WTC11 (cell line): ENCODE data around the gene SNX14. TPM values are rescaled to one million over a fixed set of nuclear protein-coding genes. Genes with fewer than 3 reads are reported as not detected.

Source experiments
- ATAC-seq: fragments of 200-7000 bp; cut with Tn5 transposase; 2 replicates; pipeline ENCODE4 v1.10.0; 2021; ENCODE audit warnings: mild to moderate bottlenecking, moderate library complexity
- CTCF ChIA-PET: fragments of 300-600 bp; sonication (Branson Sonifier 250); formaldehyde crosslinking; loops from one replicate; lab custom pipeline; 2021; ENCODE audit warnings: antibody characterized with exemption; lab: Charles Lee
- POLR2A ChIA-PET: fragments of 350-600 bp; sonication (Branson Sonifier 250); formaldehyde crosslinking; loops from one replicate; lab custom pipeline; 2021; ENCODE audit warnings: antibody characterized with exemption; lab: Charles Lee
- DNase-seq: peaks from one replicate; pipeline ENCODE4 v3.0.0; 2021; ENCODE audit warnings: low spot score
- H3K27ac Mint-ChIP-seq: 2 replicates; pipeline ENCODE4 v1.8.0; 2021; ENCODE audit warnings: mixed read lengths
- H3K27me3 Mint-ChIP-seq: 2 replicates; pipeline ENCODE4 v1.8.0; 2021; ENCODE audit warnings: low read depth, mild to moderate bottlenecking, moderate library complexity, mixed read lengths
- H3K36me3 Mint-ChIP-seq: 2 replicates; pipeline ENCODE4 v1.8.0; 2021; ENCODE audit warnings: mixed read lengths
- H3K4me1 Mint-ChIP-seq: 2 replicates; pipeline ENCODE4 v1.8.0; 2022; ENCODE audit warnings: mixed read lengths
- H3K4me3 Mint-ChIP-seq: 2 replicates; pipeline ENCODE4 v1.8.0; 2021; ENCODE audit warnings: mild to moderate bottlenecking, moderate library complexity, mixed read lengths
- H3K9me3 Mint-ChIP-seq: 2 replicates; pipeline ENCODE4 v1.8.0; 2021; ENCODE audit warnings: mixed read lengths
- CREM ChIP-seq: sonication (generic); formaldehyde crosslinking; IDR thresholded peaks from 2 replicates; pipeline ENCODE4 v1.8.1; 2022; ENCODE audit warnings: mild to moderate bottlenecking, missing genetic modification reagents, moderate library complexity
- FOXK1 ChIP-seq: sonication (generic); formaldehyde crosslinking; IDR thresholded peaks from 2 replicates; pipeline ENCODE4 v1.8.0; 2022; ENCODE audit warnings: mild to moderate bottlenecking, moderate library complexity, missing genetic modification reagents
- IRF2 ChIP-seq: sonication (generic); formaldehyde crosslinking; IDR thresholded peaks from 2 replicates; pipeline ENCODE4 v1.8.0; 2022; ENCODE audit warnings: low read depth, missing genetic modification reagents, borderline replicate concordance
- MAX ChIP-seq: sonication (generic); formaldehyde crosslinking; IDR thresholded peaks from 2 replicates; pipeline ENCODE4 v1.8.0; 2022; ENCODE audit warnings: mild to moderate bottlenecking, missing genetic modification reagents
- SMAD3 ChIP-seq: sonication (generic); formaldehyde crosslinking; IDR thresholded peaks from 2 replicates; pipeline ENCODE4 v1.8.0; 2022; ENCODE audit warnings: missing genetic modification reagents, mild to moderate bottlenecking, borderline replicate concordance
- SOX15 ChIP-seq: fragments of 250-450 bp; sonication (Bioruptor Pico); IDR thresholded peaks from 2 replicates; pipeline ENCODE4 v1.9.0; 2021; ENCODE audit warnings: mild to moderate bottlenecking
- STAT6 ChIP-seq: sonication (generic); formaldehyde crosslinking; conservative IDR thresholded peaks from 2 replicates; pipeline ENCODE4 v1.8.1; 2023; ENCODE audit warnings: mild to moderate bottlenecking, low read depth, missing genetic modification reagents, moderate library complexity
- USF1 ChIP-seq: sonication (generic); formaldehyde crosslinking; IDR thresholded peaks from 2 replicates; pipeline ENCODE4 v1.8.0; 2022; ENCODE audit warnings: mild to moderate bottlenecking, missing genetic modification reagents
- USF2 ChIP-seq: sonication (generic); formaldehyde crosslinking; IDR thresholded peaks from 2 replicates; pipeline ENCODE4 v1.8.1; 2023; ENCODE audit warnings: mild to moderate bottlenecking, missing genetic modification reagents, moderate library complexity
- ZNF219 ChIP-seq: sonication (generic); formaldehyde crosslinking; IDR thresholded peaks from 2 replicates; pipeline ENCODE4 v1.8.0; 2023; ENCODE audit warnings: missing genetic modification reagents, mild to moderate bottlenecking, borderline replicate concordance
- ZNF317 ChIP-seq: sonication (generic); formaldehyde crosslinking; IDR thresholded peaks from 2 replicates; pipeline ENCODE4 v1.8.1; 2023; ENCODE audit warnings: low read depth, mild to moderate bottlenecking, moderate library complexity, missing genetic modification reagents, borderline replicate concordance
- ZNF532 ChIP-seq: fragments of 250-450 bp; sonication (Bioruptor Pico); IDR thresholded peaks from 2 replicates; pipeline ENCODE4 v1.9.0; 2021; ENCODE audit warnings: mild to moderate bottlenecking, borderline replicate concordance
- total RNA-seq: library from RNA; stranded (reverse); gene quantifications from 3 replicates; pipeline ENCODE4 v1.2.3, GENCODE V29; 2021
- TF ChIP-seq, protein P1 (sequence below): sonication (generic); formaldehyde crosslinking; IDR thresholded peaks from 2 replicates; pipeline ENCODE4 v1.8.1; 2023; ENCODE audit warnings: mild to moderate bottlenecking, missing genetic modification reagents, borderline replicate concordance
- TF ChIP-seq, protein P2 (sequence below): fragments of 200-600 bp; IDR thresholded peaks from 2 replicates; pipeline ENCODE4 v1.8.0; 2022; ENCODE audit warnings: antibody characterized with exemption

Gene SNX14
- total RNA-seq, 1 experiment from 2014 or later = 34.3 TPM

GRCh38 chr6:85459224-85459901 lies 134.3 kb downstream of the SNX14 start:
- TF ChIP-seq SMAD3 (CRISPR knock-in tag) = no peak
- peaks cover 30% of the 10 kb centered on the region for H3K4me1 Mint-ChIP-seq
- H3K27ac Mint-ChIP-seq = 0 out of 2 replicates have a peak overlapping the region, but pooled peaks have one; percentile 13
- CTCF ChIA-PET = interaction anchor here (3.4 kb wide), 1 partner anchor 23 kb away, joined by 19 read pairs; no protein-coding TSS in a partner anchor
- POLR2A ChIA-PET = interaction anchor here (0.5 to 1.8 kb wide), 2 partner anchors 10 to 57 kb away, joined by 4 to 5 read pairs; partner anchors contain the start of gene NT5E
- no peaks in the 10 kb centered on the region for H3K36me3 Mint-ChIP-seq
- no peaks in the 10 kb centered on the region for H3K9me3 Mint-ChIP-seq
- DNase-seq (no peak), ATAC-seq (peak; percentile 9; the same call in 1 of the 2 replicates)
- peaks cover 6% of the 10 kb centered on the region; the same call in 1 of the 2 replicates for H3K27me3 Mint-ChIP-seq
- no peak overlapping the region for H3K4me3 Mint-ChIP-seq

- Mint-ChIP-seq H3K9me3 (no peaks in the 10 kb centered on the region), H3K36me3 (no peaks in the 10 kb centered on the region), H3K27ac (no peak overlapping the region; the same call in 1 of the 2 replicates), H3K27me3 (peaks cover 12% of the 10 kb centered on the region), H3K4me1 (peaks cover 30% of the 10 kb centered on the region), H3K4me3 (no peak overlapping the region)
- ChIA-PET CTCF (interaction anchor here (0.7 to 3.4 kb wide), 2 partner anchors 9 to 24 kb away, joined by 3 to 19 read pairs; partner anchors contain the start of gene NT5E), POLR2A (interaction anchor here (1.8 kb wide), 1 partner anchor 9 kb away, joined by 4 read pairs; the partner anchor contains the start of gene NT5E)
- TF ChIP-seq USF2 = no peak
- TF ChIP-seq, protein P1, sequence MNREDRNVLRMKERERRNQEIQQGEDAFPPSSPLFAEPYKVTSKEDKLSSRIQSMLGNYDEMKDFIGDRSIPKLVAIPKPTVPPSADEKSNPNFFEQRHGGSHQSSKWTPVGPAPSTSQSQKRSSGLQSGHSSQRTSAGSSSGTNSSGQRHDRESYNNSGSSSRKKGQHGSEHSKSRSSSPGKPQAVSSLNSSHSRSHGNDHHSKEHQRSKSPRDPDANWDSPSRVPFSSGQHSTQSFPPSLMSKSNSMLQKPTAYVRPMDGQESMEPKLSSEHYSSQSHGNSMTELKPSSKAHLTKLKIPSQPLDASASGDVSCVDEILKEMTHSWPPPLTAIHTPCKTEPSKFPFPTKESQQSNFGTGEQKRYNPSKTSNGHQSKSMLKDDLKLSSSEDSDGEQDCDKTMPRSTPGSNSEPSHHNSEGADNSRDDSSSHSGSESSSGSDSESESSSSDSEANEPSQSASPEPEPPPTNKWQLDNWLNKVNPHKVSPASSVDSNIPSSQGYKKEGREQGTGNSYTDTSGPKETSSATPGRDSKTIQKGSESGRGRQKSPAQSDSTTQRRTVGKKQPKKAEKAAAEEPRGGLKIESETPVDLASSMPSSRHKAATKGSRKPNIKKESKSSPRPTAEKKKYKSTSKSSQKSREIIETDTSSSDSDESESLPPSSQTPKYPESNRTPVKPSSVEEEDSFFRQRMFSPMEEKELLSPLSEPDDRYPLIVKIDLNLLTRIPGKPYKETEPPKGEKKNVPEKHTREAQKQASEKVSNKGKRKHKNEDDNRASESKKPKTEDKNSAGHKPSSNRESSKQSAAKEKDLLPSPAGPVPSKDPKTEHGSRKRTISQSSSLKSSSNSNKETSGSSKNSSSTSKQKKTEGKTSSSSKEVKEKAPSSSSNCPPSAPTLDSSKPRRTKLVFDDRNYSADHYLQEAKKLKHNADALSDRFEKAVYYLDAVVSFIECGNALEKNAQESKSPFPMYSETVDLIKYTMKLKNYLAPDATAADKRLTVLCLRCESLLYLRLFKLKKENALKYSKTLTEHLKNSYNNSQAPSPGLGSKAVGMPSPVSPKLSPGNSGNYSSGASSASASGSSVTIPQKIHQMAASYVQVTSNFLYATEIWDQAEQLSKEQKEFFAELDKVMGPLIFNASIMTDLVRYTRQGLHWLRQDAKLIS = no peak
- no peak for TF ChIP-seq MAX (CRISPR knock-in tag)
- no peak for TF ChIP-seq FOXK1
- no peak for TF ChIP-seq ZNF219 (CRISPR knock-in tag)
- no peak for TF ChIP-seq ZNF532
- TF ChIP-seq ZNF317 (CRISPR knock-in tag) = no peak
- DNase-seq (no peak), ATAC-seq (peak; percentile 64)
Measured at GRCh38 chr6:85458782-85459181, 134.9 kb downstream of the SNX14 start.

GRCh38 chr6:85458184-85458583 lies 135.5 kb downstream of the SNX14 start:
- Mint-ChIP-seq H3K4me3 (no peak overlapping the region), H3K4me1 (peaks cover 30% of the 10 kb centered on the region), H3K27me3 (peaks cover 18% of the 10 kb centered on the region), H3K36me3 (no peaks in the 10 kb centered on the region), H3K27ac (0 out of 2 replicates have a peak overlapping the region, but pooled peaks have one; percentile 8), H3K9me3 (no peaks in the 10 kb centered on the region)
- POLR2A ChIA-PET = interaction anchor here (1.8 kb wide), 1 partner anchor 9 kb away, joined by 4 read pairs; the partner anchor contains the start of gene NT5E
- DNase-seq (no peak), ATAC-seq (peak; percentile 57)
- CTCF ChIA-PET = interaction anchor here (0.7 to 3.4 kb wide), 2 partner anchors 9 to 24 kb away, joined by 3 to 19 read pairs; partner anchors contain the start of gene NT5E
- TF ChIP-seq, protein P2, sequence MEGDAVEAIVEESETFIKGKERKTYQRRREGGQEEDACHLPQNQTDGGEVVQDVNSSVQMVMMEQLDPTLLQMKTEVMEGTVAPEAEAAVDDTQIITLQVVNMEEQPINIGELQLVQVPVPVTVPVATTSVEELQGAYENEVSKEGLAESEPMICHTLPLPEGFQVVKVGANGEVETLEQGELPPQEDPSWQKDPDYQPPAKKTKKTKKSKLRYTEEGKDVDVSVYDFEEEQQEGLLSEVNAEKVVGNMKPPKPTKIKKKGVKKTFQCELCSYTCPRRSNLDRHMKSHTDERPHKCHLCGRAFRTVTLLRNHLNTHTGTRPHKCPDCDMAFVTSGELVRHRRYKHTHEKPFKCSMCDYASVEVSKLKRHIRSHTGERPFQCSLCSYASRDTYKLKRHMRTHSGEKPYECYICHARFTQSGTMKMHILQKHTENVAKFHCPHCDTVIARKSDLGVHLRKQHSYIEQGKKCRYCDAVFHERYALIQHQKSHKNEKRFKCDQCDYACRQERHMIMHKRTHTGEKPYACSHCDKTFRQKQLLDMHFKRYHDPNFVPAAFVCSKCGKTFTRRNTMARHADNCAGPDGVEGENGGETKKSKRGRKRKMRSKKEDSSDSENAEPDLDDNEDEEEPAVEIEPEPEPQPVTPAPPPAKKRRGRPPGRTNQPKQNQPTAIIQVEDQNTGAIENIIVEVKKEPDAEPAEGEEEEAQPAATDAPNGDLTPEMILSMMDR = no peak
- TF ChIP-seq CREM (CRISPR knock-in tag) (no peak), STAT6 (no peak), USF1 (no peak), SOX15 (CRISPR knock-in tag) (no peak), IRF2 (CRISPR knock-in tag) (no peak)
